PC-3 (cell line): ENCODE data around the gene PRIM2.

Source experiments
- EZH2 ChIP-seq: fragments of 300-600 bp; sonication (generic); IDR thresholded peaks from one replicate; pipeline ENCODE4 v1.6.1; 2017; ENCODE audit warnings: antibody characterized with exemption, mild to moderate bottlenecking, low read length; ENCODE audit not compliant: unreplicated experiment
- EZH2phosphoT487 ChIP-seq: fragments of 300-600 bp; sonication (generic); IDR thresholded peaks from 2 replicates; pipeline ENCODE4 v1.6.1; 2018; ENCODE audit warnings: mild to moderate bottlenecking, antibody characterized with exemption, low read length, borderline replicate concordance
- TF ChIP-seq, protein P1 (sequence below): fragments of 300-600 bp; sonication (generic); conservative IDR thresholded peaks from 2 replicates; pipeline ENCODE4 v1.5.1; 2017; ENCODE audit warnings: antibody characterized with exemption, low read depth, mild to moderate bottlenecking, low read length

GRCh38 chr6:57315111-57315510 is 2.3 kb upstream of the PRIM2 start:
- TF ChIP-seq, protein P1, sequence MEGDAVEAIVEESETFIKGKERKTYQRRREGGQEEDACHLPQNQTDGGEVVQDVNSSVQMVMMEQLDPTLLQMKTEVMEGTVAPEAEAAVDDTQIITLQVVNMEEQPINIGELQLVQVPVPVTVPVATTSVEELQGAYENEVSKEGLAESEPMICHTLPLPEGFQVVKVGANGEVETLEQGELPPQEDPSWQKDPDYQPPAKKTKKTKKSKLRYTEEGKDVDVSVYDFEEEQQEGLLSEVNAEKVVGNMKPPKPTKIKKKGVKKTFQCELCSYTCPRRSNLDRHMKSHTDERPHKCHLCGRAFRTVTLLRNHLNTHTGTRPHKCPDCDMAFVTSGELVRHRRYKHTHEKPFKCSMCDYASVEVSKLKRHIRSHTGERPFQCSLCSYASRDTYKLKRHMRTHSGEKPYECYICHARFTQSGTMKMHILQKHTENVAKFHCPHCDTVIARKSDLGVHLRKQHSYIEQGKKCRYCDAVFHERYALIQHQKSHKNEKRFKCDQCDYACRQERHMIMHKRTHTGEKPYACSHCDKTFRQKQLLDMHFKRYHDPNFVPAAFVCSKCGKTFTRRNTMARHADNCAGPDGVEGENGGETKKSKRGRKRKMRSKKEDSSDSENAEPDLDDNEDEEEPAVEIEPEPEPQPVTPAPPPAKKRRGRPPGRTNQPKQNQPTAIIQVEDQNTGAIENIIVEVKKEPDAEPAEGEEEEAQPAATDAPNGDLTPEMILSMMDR: no peak
- no peak for TF ChIP-seq EZH2
- TF ChIP-seq EZH2phosphoT487: no peak
